GM20000 (cell line): ENCODE data around the gene CIC.

ENCODE experiments used
- DNase-seq: peaks from one replicate; pipeline ENCODE4 v3.0.0; 2012; ENCODE audit warnings: low spot score
- CTCF ChIP-seq: IDR thresholded peaks from 2 replicates; pipeline ENCODE4 v1.5.1; 2012; ENCODE audit warnings: mild to moderate bottlenecking, control low read depth; ENCODE audit errors: extremely low read depth, missing control alignments

CIC gene

DNA sequence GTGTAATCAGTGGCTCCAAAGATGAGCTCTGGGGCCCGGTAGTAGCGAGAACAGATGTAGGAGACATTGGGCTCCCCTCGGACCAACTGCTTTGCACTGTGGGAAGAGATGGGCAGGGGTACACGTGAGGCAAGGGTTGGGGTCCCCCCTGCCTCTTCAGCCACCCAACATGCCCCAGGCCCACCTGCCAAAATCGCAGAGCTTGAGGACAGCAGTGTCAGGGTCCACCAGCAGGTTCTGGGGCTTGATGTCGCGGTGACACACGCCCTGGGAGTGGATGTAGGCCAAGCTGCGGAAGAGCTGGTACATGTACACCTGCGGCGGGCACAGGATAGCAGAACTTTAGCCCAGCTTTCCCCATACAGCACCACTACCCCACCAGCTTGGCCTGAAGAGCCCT is 34.7 kb upstream of the CIC start:
- TF ChIP-seq CTCF: no peak
- no peak for DNase-seq

DNA sequence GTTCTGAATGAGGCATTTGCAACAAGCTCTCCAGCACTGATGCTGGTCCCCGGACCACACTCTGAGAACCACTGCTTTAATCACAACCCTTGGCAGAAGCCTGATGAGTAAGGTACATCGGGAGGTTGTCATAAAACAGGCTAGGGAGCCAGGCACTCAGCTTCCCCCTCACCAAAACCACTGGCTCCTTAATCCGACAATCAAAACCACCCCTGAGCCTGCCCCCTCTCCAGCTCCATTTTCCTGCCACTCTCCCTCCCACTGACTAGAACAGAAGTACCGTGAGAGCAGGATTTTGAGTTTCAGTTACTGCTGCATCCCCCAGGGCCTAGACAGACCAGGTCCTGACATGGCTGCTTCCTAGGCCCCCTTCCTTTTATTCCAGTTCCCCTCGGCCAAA is 33.9 kb upstream of the CIC start:
- no peak for DNase-seq
- no peak for TF ChIP-seq CTCF

GRCh38 chr19:42239544-42240220 is 29.4 kb upstream of the CIC start:
- no peak for TF ChIP-seq CTCF
- DNase-seq: no peak

- no peak for TF ChIP-seq CTCF
- no peak for DNase-seq
These were observed 27.8 kb upstream of the CIC start for GRCh38 chr19:42241279-42241678.

- no peak for DNase-seq
- no peak for TF ChIP-seq CTCF
These were observed 27.0 kb upstream of the CIC start for GRCh38 chr19:42242069-42242511.

DNA sequence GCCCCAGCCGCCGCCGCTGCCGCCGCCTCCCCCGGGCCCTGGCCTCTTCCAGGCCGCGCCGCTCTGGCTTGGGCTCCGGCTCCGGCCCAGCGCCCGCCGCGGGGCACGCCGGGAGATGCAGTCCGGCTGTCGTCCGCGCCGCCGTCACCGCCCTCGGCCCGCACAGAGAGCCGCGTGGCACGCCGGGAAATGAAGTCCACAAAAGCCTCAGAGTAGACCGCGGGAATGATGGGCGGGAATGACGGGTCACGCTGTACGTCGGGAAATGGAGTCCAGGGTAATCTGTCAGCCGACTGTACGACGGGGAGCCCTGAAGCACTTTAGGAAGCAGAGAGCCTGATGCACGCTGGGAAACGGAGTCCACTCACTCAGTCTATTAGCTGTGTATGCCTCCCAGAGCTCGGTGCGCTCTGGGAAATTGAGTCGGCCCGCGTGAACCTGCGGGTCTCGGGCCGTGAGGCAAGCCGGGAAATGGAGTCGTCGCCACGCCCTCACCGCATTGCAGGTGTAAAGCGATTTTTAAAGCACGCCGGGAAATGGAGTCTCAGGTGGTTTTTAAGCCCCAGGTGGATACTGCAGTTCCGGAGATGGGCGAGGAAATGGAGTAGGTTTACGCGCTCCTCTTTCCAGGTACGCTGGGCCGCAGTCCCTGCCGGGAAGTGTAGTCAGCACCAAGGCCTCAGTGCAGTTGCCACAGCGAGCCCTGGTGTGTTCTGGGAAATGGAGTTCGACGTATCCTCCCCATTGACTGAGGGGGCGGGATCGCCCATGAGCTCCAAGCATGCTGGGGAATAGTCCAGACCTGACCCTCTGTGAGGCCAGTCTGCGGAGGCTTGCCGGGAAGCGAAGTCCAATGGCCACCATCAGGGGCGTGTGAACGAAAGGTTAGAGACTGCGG is 26.3 kb upstream of the CIC start, which contains the start of gene GSK3A:
Gene GSK3A, minus strand, starts transcription at position 91 of the 898 bp plus-strand sequence. CDS start 137 bp downstream, outside the sequence.
- TF ChIP-seq CTCF: no peak
- DNase-seq: peak; percentile 94
